ENCODE measurements around the gene SETD5. TPM values are rescaled to one million over a fixed set of nuclear protein-coding genes. Genes with fewer than 3 reads are reported as not detected.

Gene SETD5
- total RNA-seq, 2 donors from 2014 or later: 102 to 131 TPM

GRCh38 chr3:9507586-9508578, 110.5 kb downstream of the SETD5 start:
- no peak overlapping the region for H3K27ac ChIP-seq
- DNase-seq (ENCODE audit: low spot score): no peak
- no peak overlapping the region for H3K4me3 ChIP-seq
- no peaks in the 10 kb centered on the region for H3K36me3 ChIP-seq
- TF ChIP-seq CTCF (IDR thresholded peaks at IDR 0.05): no peak
- H3K4me1 ChIP-seq (ENCODE audit: control insufficient read depth in 1 of 2, low read depth in 2 of 2): no peaks in the 10 kb centered on the region
- no peaks in the 10 kb centered on the region for H3K9me3 ChIP-seq
- no peak for ATAC-seq (ENCODE audit: insufficient number of reproducible peaks, low FRiP score, low read depth)
- no peaks in the 10 kb centered on the region for H3K27me3 ChIP-seq (replicated peaks; ENCODE audit: insufficient read depth)

- Histone ChIP-seq H3K36me3 (no peaks in the 10 kb centered on the region), H3K4me3 (no peak overlapping the region), H3K9me3 (no peaks in the 10 kb centered on the region), H3K27me3 (replicated peaks; ENCODE audit: insufficient read depth) (no peaks in the 10 kb centered on the region), H3K27ac (no peak overlapping the region), H3K4me1 (ENCODE audit: control insufficient read depth in 1 of 2, low read depth in 2 of 2) (no peaks in the 10 kb centered on the region)
- TF ChIP-seq CTCF (IDR thresholded peaks at IDR 0.05): no peak
- no peak for ATAC-seq (ENCODE audit: insufficient number of reproducible peaks, low FRiP score, low read depth)
- no peak for DNase-seq (ENCODE audit: low spot score)
These were observed 111.4 kb downstream of the SETD5 start for GRCh38 chr3:9508781-9509180.

GRCh38 chr3:9512456-9513045, 115.1 kb downstream of the SETD5 start:
- no peaks in the 10 kb centered on the region for H3K4me1 ChIP-seq (ENCODE audit: control insufficient read depth in 1 of 2, low read depth in 2 of 2)
- ATAC-seq (ENCODE audit: insufficient number of reproducible peaks, low FRiP score, low read depth) (no peak), DNase-seq (ENCODE audit: low spot score) (no peak)
- no peak overlapping the region for H3K4me3 ChIP-seq
- H3K27me3 ChIP-seq (replicated peaks; ENCODE audit: insufficient read depth): no peaks in the 10 kb centered on the region
- H3K9me3 ChIP-seq: no peaks in the 10 kb centered on the region
- no peak for TF ChIP-seq CTCF (IDR thresholded peaks at IDR 0.05)
- H3K36me3 ChIP-seq: no peaks in the 10 kb centered on the region
- no peak overlapping the region for H3K27ac ChIP-seq

GRCh38 chr3:9514306-9514705, 116.9 kb downstream of the SETD5 start:
- Histone ChIP-seq H3K27ac (no peak overlapping the region), H3K4me1 (ENCODE audit: control insufficient read depth in 1 of 2, low read depth in 2 of 2) (no peaks in the 10 kb centered on the region), H3K9me3 (no peaks in the 10 kb centered on the region), H3K36me3 (no peaks in the 10 kb centered on the region), H3K4me3 (no peak overlapping the region), H3K27me3 (replicated peaks; ENCODE audit: insufficient read depth) (no peaks in the 10 kb centered on the region)
- DNase-seq (ENCODE audit: low spot score) (no peak), ATAC-seq (ENCODE audit: insufficient number of reproducible peaks, low FRiP score, low read depth) (no peak)
- TF ChIP-seq CTCF (IDR thresholded peaks at IDR 0.05): no peak

DNA sequence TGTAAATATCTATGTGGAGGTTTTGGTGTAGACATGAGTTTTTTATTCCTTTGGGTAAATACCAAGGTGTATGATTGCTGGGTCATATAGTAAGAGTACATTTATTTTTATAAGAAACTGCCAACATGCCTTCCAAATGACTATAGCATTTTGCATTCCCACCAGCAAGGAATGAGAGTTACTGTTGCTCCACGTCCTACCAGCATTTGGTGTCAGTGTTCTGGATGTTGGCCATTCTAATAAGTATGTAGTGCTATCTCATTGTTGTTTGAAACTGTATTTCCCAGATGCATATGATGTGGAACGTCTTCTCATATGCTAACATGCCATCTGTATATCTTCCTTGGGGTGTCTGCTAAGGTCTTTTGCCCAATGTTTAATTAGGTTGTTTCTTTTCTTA, 117.5 kb downstream of the SETD5 start:
- TF ChIP-seq CTCF (IDR thresholded peaks at IDR 0.05): no peak
- DNase-seq (ENCODE audit: low spot score) (no peak), ATAC-seq (ENCODE audit: insufficient number of reproducible peaks, low FRiP score, low read depth) (no peak)
- no peaks in the 10 kb centered on the region for H3K27me3 ChIP-seq (replicated peaks; ENCODE audit: insufficient read depth)
- no peak overlapping the region for H3K4me3 ChIP-seq
- H3K27ac ChIP-seq: no peak overlapping the region
- H3K9me3 ChIP-seq: no peaks in the 10 kb centered on the region
- no peaks in the 10 kb centered on the region for H3K4me1 ChIP-seq (ENCODE audit: control insufficient read depth in 1 of 2, low read depth in 2 of 2)
- H3K36me3 ChIP-seq: no peaks in the 10 kb centered on the region

Measured in thoracic aorta (tissue), 2 donors.